ENCODE measurements around the gene GIGYF2. TPM values are rescaled to one million over a fixed set of nuclear protein-coding genes. Genes with fewer than 3 reads are reported as not detected.

The GIGYF2 gene
- total RNA-seq, 2 donors from 2014 or later: 61.3 to 106 TPM

GRCh38 chr2:232783278-232783677, 86.1 kb downstream of the GIGYF2 start:
- Histone ChIP-seq H3K27me3 (replicated peaks; ENCODE audit: insufficient read depth) (no peaks in the 10 kb centered on the region), H3K4me1 (replicated peaks) (no peaks in the 10 kb centered on the region), H3K27ac (no peak overlapping the region), H3K9me3 (no peaks in the 10 kb centered on the region), H3K4me3 (no peak overlapping the region), H3K36me3 (no peaks in the 10 kb centered on the region)
- intact Hi-C loops (cut with DNase I): no loop called here
- TF ChIP-seq POLR2AphosphoS5 (IDR thresholded peaks at IDR 0.05): no peak
- no peak for TF ChIP-seq POLR2A (IDR thresholded peaks at IDR 0.05)
- TF ChIP-seq, protein P1, sequence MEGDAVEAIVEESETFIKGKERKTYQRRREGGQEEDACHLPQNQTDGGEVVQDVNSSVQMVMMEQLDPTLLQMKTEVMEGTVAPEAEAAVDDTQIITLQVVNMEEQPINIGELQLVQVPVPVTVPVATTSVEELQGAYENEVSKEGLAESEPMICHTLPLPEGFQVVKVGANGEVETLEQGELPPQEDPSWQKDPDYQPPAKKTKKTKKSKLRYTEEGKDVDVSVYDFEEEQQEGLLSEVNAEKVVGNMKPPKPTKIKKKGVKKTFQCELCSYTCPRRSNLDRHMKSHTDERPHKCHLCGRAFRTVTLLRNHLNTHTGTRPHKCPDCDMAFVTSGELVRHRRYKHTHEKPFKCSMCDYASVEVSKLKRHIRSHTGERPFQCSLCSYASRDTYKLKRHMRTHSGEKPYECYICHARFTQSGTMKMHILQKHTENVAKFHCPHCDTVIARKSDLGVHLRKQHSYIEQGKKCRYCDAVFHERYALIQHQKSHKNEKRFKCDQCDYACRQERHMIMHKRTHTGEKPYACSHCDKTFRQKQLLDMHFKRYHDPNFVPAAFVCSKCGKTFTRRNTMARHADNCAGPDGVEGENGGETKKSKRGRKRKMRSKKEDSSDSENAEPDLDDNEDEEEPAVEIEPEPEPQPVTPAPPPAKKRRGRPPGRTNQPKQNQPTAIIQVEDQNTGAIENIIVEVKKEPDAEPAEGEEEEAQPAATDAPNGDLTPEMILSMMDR (IDR thresholded peaks at IDR 0.05): no peak
- DNase-seq (ENCODE audit: low spot score): no peak

DNA sequence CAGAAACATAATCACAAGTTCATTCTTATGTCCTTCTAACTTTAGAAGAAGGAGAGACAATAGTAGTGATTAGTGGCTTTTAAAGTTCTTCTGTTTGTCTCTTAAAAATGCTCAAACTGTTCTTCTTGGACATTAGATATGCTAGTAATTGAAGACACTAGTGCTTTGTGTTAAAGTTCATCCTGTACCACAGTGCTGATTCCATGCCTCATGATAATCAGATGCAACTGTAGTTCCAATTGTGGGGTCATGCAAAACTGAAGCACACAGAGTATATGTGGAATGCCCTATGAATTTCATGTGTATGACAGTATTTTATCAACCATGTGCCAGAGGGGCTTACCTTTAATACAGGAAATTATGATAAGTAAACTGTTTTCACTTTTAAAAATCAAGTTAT, 90.7 kb downstream of the GIGYF2 start:
- no peak for DNase-seq (ENCODE audit: low spot score)
- H3K4me1 ChIP-seq (replicated peaks): no peaks in the 10 kb centered on the region
- H3K27ac ChIP-seq: no peak overlapping the region
- TF ChIP-seq POLR2AphosphoS5 (IDR thresholded peaks at IDR 0.05): no peak
- TF ChIP-seq, protein P1 (IDR thresholded peaks at IDR 0.05): no peak
- no peak for TF ChIP-seq POLR2A (IDR thresholded peaks at IDR 0.05)
- H3K4me3 ChIP-seq: no peak overlapping the region
- H3K9me3 ChIP-seq: no peaks in the 10 kb centered on the region
- intact Hi-C loops (cut with DNase I): no loop called here
- H3K27me3 ChIP-seq (replicated peaks; ENCODE audit: insufficient read depth): no peaks in the 10 kb centered on the region
- peaks cover 0 to 9% of the 10 kb centered on the region in 2 donors for H3K36me3 ChIP-seq

DNA sequence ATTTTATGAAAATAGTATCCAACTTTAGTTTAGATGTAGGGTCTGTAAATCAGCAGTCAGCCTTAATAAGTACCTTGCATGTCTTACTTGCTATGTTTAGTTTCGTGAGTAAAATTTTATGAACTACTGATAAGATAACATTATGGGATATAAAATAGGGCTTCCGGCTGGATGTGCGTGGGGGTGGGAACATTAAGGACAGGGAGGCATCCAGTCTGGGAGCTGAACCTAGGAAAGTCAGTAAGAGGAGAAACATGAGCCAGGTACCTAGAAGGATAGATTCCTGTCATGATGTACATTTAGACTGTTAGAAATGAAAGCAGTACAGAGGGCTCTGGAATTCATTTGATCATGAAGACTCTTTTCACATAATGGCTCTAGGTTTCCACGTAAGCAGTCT, 92.0 kb downstream of the GIGYF2 start:
- Histone ChIP-seq H3K9me3 (no peaks in the 10 kb centered on the region), H3K36me3 (peaks cover 0 to 9% of the 10 kb centered on the region in 2 donors), H3K27me3 (replicated peaks; ENCODE audit: insufficient read depth) (no peaks in the 10 kb centered on the region), H3K27ac (no peak overlapping the region), H3K4me3 (no peak overlapping the region), H3K4me1 (replicated peaks) (no peaks in the 10 kb centered on the region)
- 44% methylated on average over 4 of the region's 4 CpGs for WGBS
- no peak for DNase-seq (ENCODE audit: low spot score)
- TF ChIP-seq, protein P1 (IDR thresholded peaks at IDR 0.05): no peak
- no peak for TF ChIP-seq POLR2AphosphoS5 (IDR thresholded peaks at IDR 0.05)
- TF ChIP-seq POLR2A (IDR thresholded peaks at IDR 0.05): no peak
- intact Hi-C loops (cut with DNase I): no loop called here

- Histone ChIP-seq H3K9me3 (no peaks in the 10 kb centered on the region), H3K27ac (no peak overlapping the region), H3K36me3 (peaks cover 0 to 9% of the 10 kb centered on the region in 2 donors), H3K4me3 (no peak overlapping the region), H3K27me3 (replicated peaks; ENCODE audit: insufficient read depth) (no peaks in the 10 kb centered on the region), H3K4me1 (replicated peaks) (no peaks in the 10 kb centered on the region)
- intact Hi-C loops (cut with DNase I): no loop called here
- WGBS: 98% methylated on average over 4 of the region's 4 CpGs
- TF ChIP-seq, protein P1 (IDR thresholded peaks at IDR 0.05): no peak
- no peak for TF ChIP-seq POLR2A (IDR thresholded peaks at IDR 0.05)
- TF ChIP-seq POLR2AphosphoS5 (IDR thresholded peaks at IDR 0.05): no peak
- no peak for DNase-seq (ENCODE audit: low spot score)
These were observed 94.4 kb downstream of the GIGYF2 start for GRCh38 chr2:232791518-232791917.

DNA sequence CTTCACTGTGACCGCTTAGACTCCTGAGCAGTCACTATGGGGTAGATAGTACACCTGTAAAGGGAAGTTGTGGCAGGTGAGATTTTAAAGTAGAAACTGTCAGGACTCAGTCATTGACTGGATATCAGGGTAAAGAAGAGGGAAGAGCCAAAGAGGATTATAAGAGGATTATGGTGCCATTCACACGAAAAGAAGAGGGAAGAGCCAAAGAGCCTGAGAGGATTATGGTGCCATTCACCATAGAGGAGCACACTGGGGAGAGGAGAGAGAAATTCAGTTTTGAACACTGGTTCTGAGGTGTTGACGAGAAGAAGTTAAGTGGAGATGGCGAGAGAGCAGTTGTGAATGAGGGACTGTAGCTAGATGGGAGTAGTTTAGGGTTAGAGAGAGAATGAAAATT, 96.1 kb downstream of the GIGYF2 start:
- no peaks in the 10 kb centered on the region for H3K9me3 ChIP-seq
- no peak overlapping the region for H3K27ac ChIP-seq
- H3K4me3 ChIP-seq: no peak overlapping the region
- no peaks in the 10 kb centered on the region for H3K4me1 ChIP-seq (replicated peaks)
- intact Hi-C loops (cut with DNase I): no loop called here
- peaks cover 0 to 9% of the 10 kb centered on the region in 2 donors for H3K36me3 ChIP-seq
- no peak for DNase-seq (ENCODE audit: low spot score)
- no peaks in the 10 kb centered on the region for H3K27me3 ChIP-seq (replicated peaks; ENCODE audit: insufficient read depth)
- WGBS: 84% methylated on average over 4 of the region's 4 CpGs
- TF ChIP-seq, protein P1 (IDR thresholded peaks at IDR 0.05): no peak
- TF ChIP-seq POLR2AphosphoS5 (IDR thresholded peaks at IDR 0.05) (no peak), POLR2A (IDR thresholded peaks at IDR 0.05) (no peak)

All from prostate gland (tissue), 2 donors.